BLaER1 (cell line): Measurements from ENCODE around the gene GLUL.
A peak's percentile ranks its signal among the peaks of the same experiment; 100 is the strongest.

ENCODE experiments used
- H3K27ac ChIP-seq: shearing (Covaris generic); formaldehyde crosslinking; 2 replicates; pipeline ENCODE4 v1.8.1; 2022
- H3K27me3 ChIP-seq: shearing (Covaris generic); formaldehyde crosslinking; 2 replicates; pipeline ENCODE4 v1.8.1; 2022
- H3K36me3 ChIP-seq: shearing (Covaris generic); formaldehyde crosslinking; 2 replicates; pipeline ENCODE4 v1.8.1; 2022
- H3K4me1 ChIP-seq: shearing (Covaris generic); formaldehyde crosslinking; 2 replicates; pipeline ENCODE4 v1.8.1; 2022
- H3K4me2 ChIP-seq: shearing (Covaris generic); formaldehyde crosslinking; 2 replicates; pipeline ENCODE4 v1.8.1; 2022
- H3K4me3 ChIP-seq: shearing (Covaris generic); formaldehyde crosslinking; 2 replicates; pipeline ENCODE4 v1.8.1; 2022
- H3K9ac ChIP-seq: shearing (Covaris generic); formaldehyde crosslinking; 2 replicates; pipeline ENCODE4 v1.8.1; 2022
- H3K9me3 ChIP-seq: shearing (Covaris generic); formaldehyde crosslinking; 2 replicates; pipeline ENCODE4 v1.8.1; 2022
- H4K20me1 ChIP-seq: shearing (Covaris generic); formaldehyde crosslinking; 2 replicates; pipeline ENCODE4 v1.8.1; 2022
- Cebpa-rat ChIP-seq: shearing (Covaris generic); IDR thresholded peaks from 2 replicates; pipeline ENCODE4 v1.8.1; 2022

The GLUL gene

DNA sequence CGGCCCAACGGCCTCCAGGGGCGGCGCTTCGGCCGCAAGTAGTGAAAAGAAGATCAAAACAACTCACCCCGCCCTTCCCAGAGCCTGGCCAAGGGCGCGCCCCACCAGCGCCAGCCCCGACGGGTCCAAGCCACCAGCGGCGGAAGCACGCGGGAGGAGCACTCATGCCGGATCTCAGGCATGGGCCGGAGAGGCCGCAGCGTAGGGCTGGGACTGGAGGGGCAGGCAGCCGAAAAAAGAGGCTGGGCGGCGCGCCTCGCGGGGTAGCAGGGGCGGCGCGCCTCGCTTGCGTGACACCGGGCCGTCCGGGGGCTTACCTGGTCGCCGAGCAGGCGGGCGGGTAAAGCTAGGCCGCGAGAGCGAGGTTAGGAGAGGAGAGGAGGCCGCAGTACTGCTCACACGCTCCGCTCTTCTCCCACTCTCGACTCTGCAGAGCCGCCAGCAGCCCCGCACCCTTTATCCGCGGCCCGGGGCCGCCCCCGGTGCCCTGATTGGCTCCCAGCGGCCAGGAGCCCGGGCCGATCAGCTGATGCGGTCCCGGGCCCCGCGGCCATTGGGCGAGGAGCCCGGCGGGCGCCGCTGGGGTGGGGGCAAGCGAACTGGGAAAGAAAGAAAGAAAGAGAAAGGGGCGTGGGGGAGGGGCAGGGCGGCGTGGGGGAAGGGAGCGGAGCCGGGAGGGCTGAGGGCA lies at the start of gene GLUL:
Gene GLUL (minus strand): TSS at position 429 of the 688 bp plus-strand sequence. CDS start 3,053 bp downstream, outside the sequence.
- TF ChIP-seq Cebpa-rat = no peak
- H3K27me3 ChIP-seq = no peaks in the 10 kb centered on the region
- H4K20me1 ChIP-seq = peaks cover 49% of the 10 kb centered on the region
- peak within 1 kb of the TSS; percentile 82 for H3K4me3 ChIP-seq
- no peaks in the 10 kb centered on the region for H3K9me3 ChIP-seq
- peak within 1 kb of the TSS; percentile 88 for H3K4me2 ChIP-seq
- peaks cover 38% of the 10 kb centered on the region for H3K4me1 ChIP-seq
- H3K9ac ChIP-seq = peak within 1 kb of the TSS; percentile 97
- peak within 1 kb of the TSS; percentile 98 for H3K27ac ChIP-seq
- peaks cover 25% of the 10 kb centered on the region for H3K36me3 ChIP-seq

DNA sequence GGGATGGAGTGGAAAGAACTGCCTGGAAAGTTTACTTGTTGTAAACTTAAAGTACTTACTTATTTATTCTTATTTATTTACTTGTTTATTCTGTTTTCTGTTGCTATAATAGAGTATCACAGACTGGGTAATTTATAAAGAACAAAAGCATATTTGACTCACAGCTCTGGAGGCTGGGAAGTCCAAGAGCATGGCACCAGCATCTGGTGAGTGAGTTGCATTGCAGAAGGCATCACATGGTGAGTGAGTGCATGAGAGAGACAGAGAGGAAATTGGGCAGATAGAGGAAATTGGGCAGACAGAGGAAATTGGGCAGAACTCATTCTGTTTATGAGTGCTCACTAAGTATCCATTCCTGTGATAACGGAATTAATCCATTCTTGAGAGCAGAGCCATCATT lies 46.7 kb upstream of the GLUL start:
- no peaks in the 10 kb centered on the region for H4K20me1 ChIP-seq
- no peak for TF ChIP-seq Cebpa-rat
- H3K36me3 ChIP-seq = no peaks in the 10 kb centered on the region
- H3K4me3 ChIP-seq = no peak overlapping the region
- peaks cover 23% of the 10 kb centered on the region; the same call in 1 of the 2 replicates for H3K9me3 ChIP-seq
- H3K27me3 ChIP-seq = no peaks in the 10 kb centered on the region
- H3K4me1 ChIP-seq = peaks cover 24% of the 10 kb centered on the region
- H3K4me2 ChIP-seq = no peak overlapping the region
- no peak overlapping the region for H3K9ac ChIP-seq
- H3K27ac ChIP-seq = no peak overlapping the region

DNA sequence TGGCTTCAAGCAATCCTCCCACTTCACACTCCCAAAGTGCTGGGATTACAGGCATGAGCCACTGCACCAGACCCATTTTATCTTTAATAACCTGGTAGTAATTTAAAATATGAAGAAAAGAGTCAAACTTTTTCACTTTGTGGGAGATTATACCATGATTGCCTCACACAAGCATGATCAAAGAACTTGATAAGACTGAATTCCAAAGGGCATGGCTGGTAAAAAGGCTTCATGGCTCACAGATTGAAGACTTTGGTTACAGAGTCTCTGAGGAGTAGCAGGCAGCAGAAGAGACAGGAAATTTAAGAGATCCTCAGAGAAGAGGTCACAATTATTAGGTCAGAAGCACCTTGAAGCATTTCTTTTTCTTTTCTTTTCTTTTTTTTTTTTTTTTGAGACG lies 42.0 kb upstream of the GLUL start:
- Histone ChIP-seq H3K4me2 (no peak overlapping the region), H3K4me1 (peaks cover 25% of the 10 kb centered on the region), H3K27me3 (no peaks in the 10 kb centered on the region), H3K4me3 (no peak overlapping the region), H4K20me1 (no peaks in the 10 kb centered on the region), H3K27ac (no peak overlapping the region), H3K9ac (no peak overlapping the region), H3K9me3 (peaks cover 8% of the 10 kb centered on the region; the same call in 1 of the 2 replicates), H3K36me3 (no peaks in the 10 kb centered on the region)
- no peak for TF ChIP-seq Cebpa-rat

DNA sequence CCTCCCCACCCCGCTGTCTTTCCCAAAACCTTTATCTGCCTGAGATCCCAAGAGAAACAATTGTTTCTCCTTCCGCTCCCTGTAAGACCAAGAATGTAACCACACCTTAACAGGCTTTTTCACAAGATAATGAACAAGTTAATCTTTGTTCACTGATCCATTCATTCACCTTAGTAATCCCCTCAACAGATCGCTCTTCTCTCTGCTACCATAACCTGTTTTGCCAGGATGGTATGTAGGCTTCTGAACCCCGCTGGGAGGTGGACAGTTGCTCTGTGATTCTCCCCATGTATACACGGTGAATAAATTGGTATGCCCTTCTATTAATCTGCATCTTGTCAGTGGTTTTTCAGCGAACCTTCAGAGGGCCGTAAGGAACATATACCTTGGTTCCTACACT lies 39.7 kb upstream of the GLUL start:
- H3K4me3 ChIP-seq = no peak overlapping the region
- H3K4me2 ChIP-seq = peak overlapping the region; percentile 67
- no peaks in the 10 kb centered on the region for H4K20me1 ChIP-seq
- H3K9me3 ChIP-seq = no peaks in the 10 kb centered on the region
- no peaks in the 10 kb centered on the region for H3K27me3 ChIP-seq
- H3K36me3 ChIP-seq = no peaks in the 10 kb centered on the region
- H3K4me1 ChIP-seq = peaks cover 25% of the 10 kb centered on the region
- no peak overlapping the region for H3K27ac ChIP-seq
- no peak for TF ChIP-seq Cebpa-rat
- H3K9ac ChIP-seq = no peak overlapping the region

DNA sequence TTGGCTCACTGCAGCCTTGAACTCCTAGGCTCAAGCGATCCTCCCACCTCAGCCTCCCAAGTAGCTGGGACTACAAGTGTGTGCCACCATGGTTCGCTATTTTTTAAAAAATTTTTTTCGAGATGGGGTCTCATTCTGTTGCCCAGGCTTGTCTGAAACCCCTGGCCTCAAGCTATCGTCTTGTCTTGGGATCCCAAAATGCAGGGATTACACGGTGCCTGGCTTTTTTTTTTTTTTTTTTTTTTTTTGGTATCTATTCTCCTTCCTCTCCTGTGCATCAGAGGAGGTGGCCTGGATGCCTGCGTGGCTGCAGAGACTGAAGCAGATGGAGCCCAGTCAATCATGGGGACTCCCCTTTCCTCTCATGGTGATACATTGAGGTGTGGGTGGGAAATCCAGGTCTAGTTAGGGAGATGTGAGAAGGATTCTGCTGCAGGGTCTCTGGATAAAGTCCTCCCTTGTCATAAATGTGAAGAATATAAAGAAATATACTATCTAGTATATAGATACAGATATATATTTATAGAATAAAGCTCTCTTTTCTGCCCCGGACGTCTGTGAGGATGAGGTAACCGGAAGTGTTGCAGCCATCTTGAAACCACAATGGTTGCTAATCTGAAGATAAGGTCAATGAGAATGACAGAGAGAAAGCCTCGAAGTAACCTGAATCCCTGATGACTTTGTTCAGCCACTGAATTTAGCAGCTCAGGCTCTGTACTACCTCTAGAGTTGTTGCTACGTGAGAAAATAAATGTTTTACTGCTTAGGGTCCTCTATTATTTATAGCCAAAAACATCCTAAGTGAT lies 38.9 kb upstream of the GLUL start:
- no peak overlapping the region for H3K9ac ChIP-seq
- H3K27ac ChIP-seq = no peak overlapping the region
- H3K4me1 ChIP-seq = peaks cover 25% of the 10 kb centered on the region
- H3K27me3 ChIP-seq = no peaks in the 10 kb centered on the region
- TF ChIP-seq Cebpa-rat = no peak
- no peaks in the 10 kb centered on the region for H3K9me3 ChIP-seq
- H3K36me3 ChIP-seq = no peaks in the 10 kb centered on the region
- no peak overlapping the region for H3K4me3 ChIP-seq
- H4K20me1 ChIP-seq = no peaks in the 10 kb centered on the region
- peak overlapping the region; percentile 67 for H3K4me2 ChIP-seq

DNA sequence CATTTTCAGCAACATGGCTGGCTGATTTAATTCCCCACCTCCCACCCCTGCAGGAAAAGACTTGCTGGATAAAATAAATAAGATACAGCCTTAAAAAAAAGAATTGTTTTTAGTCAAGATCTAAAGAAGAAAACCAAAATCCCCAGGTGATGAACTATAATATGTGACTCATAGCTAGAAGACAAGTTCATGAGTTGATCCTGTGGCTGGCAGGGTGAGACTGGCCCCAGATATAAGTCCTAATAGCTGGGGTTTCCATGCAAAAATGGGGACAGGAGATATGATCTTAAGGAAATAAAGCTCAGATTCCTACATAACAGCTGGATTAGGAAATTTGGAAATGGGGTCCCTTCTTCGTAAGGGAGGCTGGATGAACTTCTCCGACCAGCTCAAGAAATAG lies 36.5 kb upstream of the GLUL start:
- Histone ChIP-seq H3K9me3 (no peaks in the 10 kb centered on the region), H3K27ac (no peak overlapping the region), H3K9ac (no peak overlapping the region), H3K4me2 (no peak overlapping the region), H3K4me3 (no peak overlapping the region), H4K20me1 (no peaks in the 10 kb centered on the region), H3K27me3 (no peaks in the 10 kb centered on the region), H3K4me1 (peaks cover 18% of the 10 kb centered on the region), H3K36me3 (no peaks in the 10 kb centered on the region)
- no peak for TF ChIP-seq Cebpa-rat

DNA sequence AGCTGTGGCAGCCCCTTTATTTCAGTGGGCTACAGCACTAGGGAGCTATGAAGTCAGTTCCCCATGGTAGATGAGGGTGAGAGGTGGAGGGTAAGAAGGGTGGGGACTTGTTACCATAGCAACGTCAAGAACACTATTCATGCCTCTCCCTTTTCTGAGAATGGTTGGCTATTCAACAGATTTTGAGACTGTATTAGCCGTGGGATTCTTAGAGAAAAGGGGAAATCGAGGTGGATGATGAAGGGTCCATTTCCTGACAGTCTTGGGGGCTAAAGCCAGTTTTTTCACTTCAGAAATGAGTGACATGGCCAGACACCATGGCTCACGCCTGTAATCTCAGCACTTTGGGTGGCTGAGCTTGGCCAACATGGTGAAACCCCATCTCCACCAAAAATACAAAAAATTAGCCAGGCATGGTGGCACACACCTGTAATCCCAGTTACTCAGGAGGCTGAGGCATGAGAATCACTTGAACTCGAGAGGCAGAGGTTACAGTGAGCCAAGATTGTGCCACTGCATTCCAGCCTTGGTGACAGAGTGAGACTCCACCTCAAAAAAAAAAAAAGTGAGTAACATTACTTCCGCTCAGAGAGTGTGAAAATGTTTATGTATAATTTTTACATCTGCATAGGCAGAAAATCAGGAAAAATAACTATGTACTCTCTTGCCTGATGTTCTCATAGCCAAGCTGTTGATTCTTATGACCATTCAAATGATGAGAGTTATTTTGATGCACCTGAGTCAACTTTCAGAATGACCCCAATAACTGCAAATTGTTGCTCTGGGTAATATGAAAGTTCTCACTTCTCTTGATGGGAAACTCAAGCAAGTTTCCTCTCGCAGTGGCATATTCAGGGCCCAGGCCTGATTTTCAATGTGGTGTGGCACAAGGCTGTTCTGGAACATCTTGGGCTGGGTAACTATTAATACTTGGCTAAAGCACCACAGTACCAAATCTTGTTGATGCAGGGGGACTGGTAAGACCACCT lies 35.1 kb upstream of the GLUL start:
- Histone ChIP-seq H3K4me2 (no peak overlapping the region), H3K9me3 (no peaks in the 10 kb centered on the region), H3K27ac (no peak overlapping the region), H3K4me3 (no peak overlapping the region), H3K36me3 (no peaks in the 10 kb centered on the region), H3K4me1 (peaks cover 17% of the 10 kb centered on the region), H4K20me1 (no peaks in the 10 kb centered on the region), H3K27me3 (no peaks in the 10 kb centered on the region), H3K9ac (no peak overlapping the region)
- no peak for TF ChIP-seq Cebpa-rat

DNA sequence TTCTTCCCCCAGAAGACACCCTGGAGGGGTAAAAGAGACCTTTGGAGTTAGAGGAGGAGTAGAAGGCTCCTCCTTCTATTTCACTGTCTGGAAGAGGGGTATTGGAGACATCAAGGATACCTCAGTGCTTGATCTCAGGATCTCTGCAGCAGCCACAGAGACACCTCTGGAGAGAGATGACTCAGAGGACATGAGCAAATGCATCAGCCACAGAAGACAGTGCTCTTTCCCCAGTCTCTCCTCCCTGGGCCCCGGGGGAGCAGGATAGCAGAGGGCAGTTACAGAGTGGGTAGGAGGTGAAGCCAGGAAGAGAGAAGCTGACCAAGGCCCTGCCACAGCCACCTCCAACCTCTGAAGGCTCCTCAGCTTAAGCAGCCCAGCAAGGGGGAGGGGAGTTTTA lies 24.2 kb upstream of the GLUL start:
- H3K9me3 ChIP-seq = no peaks in the 10 kb centered on the region
- H3K27ac ChIP-seq = no peak overlapping the region
- no peaks in the 10 kb centered on the region for H3K4me1 ChIP-seq
- no peak overlapping the region for H3K9ac ChIP-seq
- H3K4me3 ChIP-seq = no peak overlapping the region
- no peak for TF ChIP-seq Cebpa-rat
- H4K20me1 ChIP-seq = no peaks in the 10 kb centered on the region
- no peaks in the 10 kb centered on the region for H3K27me3 ChIP-seq
- H3K4me2 ChIP-seq = no peak overlapping the region
- no peaks in the 10 kb centered on the region for H3K36me3 ChIP-seq

DNA sequence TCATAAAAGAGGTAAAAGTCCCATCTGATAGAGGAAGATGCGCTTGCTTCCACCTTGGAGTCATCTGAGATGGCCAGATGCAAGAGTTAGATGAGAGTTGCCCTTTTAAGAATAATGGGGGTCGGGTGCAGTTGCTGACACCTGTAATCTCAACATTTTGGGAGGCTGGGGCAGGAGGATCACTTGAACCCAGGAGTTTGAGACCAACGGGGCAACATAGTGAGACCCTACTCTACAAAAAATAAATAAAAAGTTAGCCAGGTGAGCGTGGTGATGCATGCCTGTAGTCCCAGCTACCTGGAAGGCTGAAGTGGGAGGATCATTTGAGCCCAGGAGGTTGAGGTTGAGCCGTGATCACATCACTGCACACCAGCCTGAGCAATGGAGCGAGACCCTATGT lies 22.4 kb upstream of the GLUL start:
- no peak for TF ChIP-seq Cebpa-rat
- H3K4me3 ChIP-seq = no peak overlapping the region
- H3K36me3 ChIP-seq = no peaks in the 10 kb centered on the region
- H4K20me1 ChIP-seq = no peaks in the 10 kb centered on the region
- H3K9ac ChIP-seq = no peak overlapping the region
- H3K27me3 ChIP-seq = no peaks in the 10 kb centered on the region
- no peaks in the 10 kb centered on the region; the same call in 1 of the 2 replicates for H3K4me1 ChIP-seq
- no peaks in the 10 kb centered on the region for H3K9me3 ChIP-seq
- H3K4me2 ChIP-seq = no peak overlapping the region
- no peak overlapping the region for H3K27ac ChIP-seq
